HepG2 (cell line): Measurements from ENCODE around the gene KRTAP5-2. TPM values are rescaled to one million over a fixed set of nuclear protein-coding genes. Genes with fewer than 3 reads are reported as not detected.

Experiments
- ARID5B ChIP-seq: IDR thresholded peaks from 2 replicates; pipeline ENCODE4 v1.4.0; 2020; ENCODE audit warnings: mild to moderate bottlenecking, missing genetic modification reagents
- HOXA9 ChIP-seq: sonication (generic); formaldehyde crosslinking; IDR thresholded peaks from 2 replicates; pipeline ENCODE4 v1.8.1; 2022; ENCODE audit warnings: missing genetic modification reagents, mild to moderate bottlenecking, moderate library complexity, borderline replicate concordance
- KDM1A ChIP-seq: IDR thresholded peaks from 2 replicates; pipeline ENCODE4 v1.6.1; 2016; ENCODE audit warnings: missing compliant biosample characterization
- MIER2 ChIP-seq: IDR thresholded peaks from 2 replicates; pipeline ENCODE4 v1.6.1; 2016; ENCODE audit warnings: missing biosample characterization, missing genetic modification reagents
- NCOA5 ChIP-seq: sonication (generic); formaldehyde crosslinking; IDR thresholded peaks from 2 replicates; pipeline ENCODE4 v1.4.0; 2020; ENCODE audit warnings: missing genetic modification reagents
- NFKBIZ ChIP-seq: IDR thresholded peaks from 2 replicates; pipeline ENCODE4 v1.6.1; 2018; ENCODE audit warnings: missing genetic modification reagents, missing compliant biosample characterization
- NFRKB ChIP-seq: fragments of 450-650 bp; IDR thresholded peaks from 2 replicates; pipeline ENCODE4 v1.6.1; 2017
- ONECUT2 ChIP-seq: sonication (generic); formaldehyde crosslinking; IDR thresholded peaks from 2 replicates; pipeline ENCODE4 v1.4.0; 2020; ENCODE audit warnings: missing genetic modification reagents
- PLRG1 ChIP-seq: fragments of 450-650 bp; conservative IDR thresholded peaks from 2 replicates; pipeline ENCODE4 v1.6.1; 2016
- ZBTB44 ChIP-seq: sonication (generic); formaldehyde crosslinking; IDR thresholded peaks from 2 replicates; pipeline ENCODE4 v1.4.0; 2020; ENCODE audit warnings: missing genetic modification reagents
- ZNF20 ChIP-seq: sonication (generic); formaldehyde crosslinking; IDR thresholded peaks from 2 replicates; pipeline ENCODE4 v1.4.0; 2020; ENCODE audit warnings: mild to moderate bottlenecking, moderate library complexity, missing genetic modification reagents
- ZNF333 ChIP-seq: sonication (generic); formaldehyde crosslinking; IDR thresholded peaks from 2 replicates; pipeline ENCODE4 v1.4.0; 2020; ENCODE audit warnings: mild to moderate bottlenecking, missing genetic modification reagents, borderline replicate concordance
- ZNF597 ChIP-seq: sonication (generic); formaldehyde crosslinking; IDR thresholded peaks from 2 replicates; pipeline ENCODE4 v1.5.0; 2020; ENCODE audit warnings: missing genetic modification reagents
- ZNF674 ChIP-seq: sonication (generic); formaldehyde crosslinking; IDR thresholded peaks from 2 replicates; pipeline ENCODE4 v1.5.0; 2020; ENCODE audit warnings: low read depth, mild to moderate bottlenecking, missing genetic modification reagents
- ZNF703 ChIP-seq: sonication (generic); formaldehyde crosslinking; IDR thresholded peaks from 2 replicates; pipeline ENCODE4 v1.5.1; 2020; ENCODE audit warnings: missing genetic modification reagents, mild to moderate bottlenecking, moderate library complexity, borderline replicate concordance
- ZNF800 ChIP-seq: sonication (generic); formaldehyde crosslinking; IDR thresholded peaks from 2 replicates; pipeline ENCODE4 v1.4.0; 2020; ENCODE audit warnings: missing genetic modification reagents
- ZSCAN29 ChIP-seq: sonication (generic); formaldehyde crosslinking; conservative IDR thresholded peaks from 2 replicates; pipeline ENCODE4 v1.4.0; 2020; ENCODE audit warnings: mild to moderate bottlenecking, missing genetic modification reagents
- polyA plus RNA-seq, 8 experiments: library from polyadenylated mRNA; depleted of rRNA in 3 of 8; stranded (reverse) in 7 of 8; unstranded in 1 of 8; fragments of >200 nt; fragmentation: Illumina TruSeq in 4 of 8; extraction: Trizol in 4 of 8; gene quantifications; 2 replicates each; pipeline versions ENCODE4 v1.2.1 to v1.2.3, GENCODE V29; 2011 to 2016; ENCODE audit warnings: low read depth in 4 of 8, missing spikeins in 1 of 8, mixed read lengths in 1 of 8; ENCODE audit not compliant: insufficient read depth in 1 of 8
- total RNA-seq, 5 experiments: library from RNA; depleted of rRNA; stranded (reverse); fragments of >200 nt; fragmentation: Illumina TruSeq; extraction: Trizol; gene quantifications; 2 replicates each; pipeline ENCODE4 v1.2.3, GENCODE V29; 2016; ENCODE audit warnings: low read depth in 1 of 5

Gene KRTAP5-2
- total and polyA plus RNA-seq, 2 of the 13 experiments (the other 11 are each of a cell fraction or from before 2014, with no cell fraction given), result not detected

- TF ChIP-seq ARID5B (CRISPR knock-in tag), result no peak
- TF ChIP-seq PLRG1, result no peak
- TF ChIP-seq ZSCAN29, result no peak
- no peak for TF ChIP-seq ONECUT2 (CRISPR knock-in tag)
- no peak for TF ChIP-seq ZNF703 (CRISPR knock-in tag)
- no peak for TF ChIP-seq NFKBIZ (CRISPR knock-in tag)
- TF ChIP-seq KDM1A (CRISPR knock-in tag), result 0 out of 2 replicates have a peak, but pooled peaks have one; percentile 36
- TF ChIP-seq MIER2 (CRISPR knock-in tag), result no peak
- no peak for TF ChIP-seq NCOA5
- TF ChIP-seq ZNF20, result no peak
- TF ChIP-seq NFRKB, result no peak
- TF ChIP-seq ZNF597, result no peak
- TF ChIP-seq ZNF800 (CRISPR knock-in tag), result no peak
- TF ChIP-seq HOXA9, result no peak
- no peak for TF ChIP-seq ZBTB44 (CRISPR knock-in tag)
- TF ChIP-seq ZNF674 (CRISPR knock-in tag), result no peak
- 0 out of 2 replicates have a peak, but pooled peaks have one; percentile 3 for TF ChIP-seq ZNF333 (CRISPR knock-in tag)
Measured at GRCh38 chr11:1570531-1570895, 27.6 kb downstream of the KRTAP5-2 start (continued).
